Gastrocnemius medialis (tissue), 4 donors: ENCODE data around the gene EPAS1.

ENCODE experiments used
- CTCF ChIP-seq, 5 experiments: fragments of 450-650 bp in 3 of 5; fragments of 200-600 bp in 2 of 5; sonication (generic) in 2 of 5; IDR thresholded peaks in 4 of 5; conservative IDR thresholded peaks in 1 of 5; 1 replicate in 4 of 5; 2 replicates in 1 of 5; pipeline ENCODE4 v1.5.1; 2016 to 2019; ENCODE audit warnings: antibody characterized with exemption in 5 of 5, mild to moderate bottlenecking in 3 of 5, moderate library complexity in 3 of 5
- POLR2A ChIP-seq, 2 donors: fragments of 450-650 bp; IDR thresholded peaks; one replicate each; pipeline ENCODE4 v1.6.1; 2017; ENCODE audit warnings: antibody characterized with exemption in 2 of 2, mild to moderate bottlenecking in 2 of 2, moderate library complexity in 2 of 2

DNA sequence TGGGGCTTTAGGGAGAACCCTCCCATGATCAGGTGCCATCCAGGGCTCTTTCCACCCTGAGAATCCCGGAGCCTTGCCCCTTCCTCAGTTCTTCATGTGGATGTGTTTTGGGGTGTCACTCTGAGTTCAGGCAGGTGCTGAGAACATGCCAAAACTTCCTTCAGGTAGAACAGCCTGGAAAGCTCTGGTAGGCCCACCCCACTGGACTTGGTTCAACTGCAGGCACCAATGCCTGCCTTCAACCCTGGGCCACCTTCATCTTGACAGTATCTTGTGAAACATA lies 85.8 kb downstream of the EPAS1 start:
- TF ChIP-seq CTCF (IDR thresholded peaks at IDR 0.05 in 4 of 5, conservative IDR thresholded peaks at IDR 0.05 in 1 of 5) (no peak), POLR2A (IDR thresholded peaks at IDR 0.05) (no peak)
